Fibroblast of lung (primary cell): ENCODE data around the gene DGKZ. TPM values are rescaled to one million over a fixed set of nuclear protein-coding genes. Genes with fewer than 3 reads are reported as not detected.

Experiments
- DNase-seq, 2 donors: peaks; one replicate each; pipeline versions ENCODE4 v3.0.0 to v3.0.0-alpha.2; 2010; ENCODE audit warnings: low read depth in 2 of 2
- H2AFZ ChIP-seq: 2 replicates; pipeline ENCODE4 v1.5.1; 2012; ENCODE audit warnings: low read length, control low read depth, inconsistent platforms
- H3K27ac ChIP-seq: 2 replicates; pipeline ENCODE4 v1.5.1; 2011; ENCODE audit warnings: low read length, control low read depth; ENCODE audit not compliant: insufficient read depth
- H3K27me3 ChIP-seq: 2 replicates; pipeline ENCODE4 v1.5.1; 2011; ENCODE audit warnings: mild to moderate bottlenecking, low read length; ENCODE audit not compliant: control insufficient read depth, insufficient read depth
- H3K36me3 ChIP-seq: 2 replicates; pipeline ENCODE4 v1.5.1; 2011; ENCODE audit warnings: low read length; ENCODE audit not compliant: control insufficient read depth, insufficient read depth
- H3K4me1 ChIP-seq: 2 replicates; pipeline ENCODE4 v1.5.1; 2011; ENCODE audit warnings: low read length; ENCODE audit not compliant: control insufficient read depth, insufficient read depth; ENCODE audit errors: extremely low read depth
- H3K4me2 ChIP-seq: 2 replicates; pipeline ENCODE4 v1.5.1; 2011; ENCODE audit warnings: low read length, control low read depth; ENCODE audit not compliant: insufficient read depth; ENCODE audit errors: extremely low read depth
- H3K4me3 ChIP-seq, 4 experiments: fragments of 200-600 bp in 1 of 4; sonication (generic) in 1 of 4; replicated peaks in 1 of 4; 2 replicates each; pipeline ENCODE4 v1.5.1; 2011 to 2016; ENCODE audit warnings: low read length in 4 of 4, low read depth in 3 of 4, mild to moderate bottlenecking in 3 of 4, control low read depth in 2 of 4, inconsistent platforms in 1 of 4, mixed read lengths in 1 of 4; ENCODE audit not compliant: insufficient read depth in 1 of 4; ENCODE audit errors: control extremely low read depth in 1 of 4
- H3K79me2 ChIP-seq: 2 replicates; pipeline ENCODE4 v1.5.1; 2012; ENCODE audit warnings: mild to moderate bottlenecking, low read length, inconsistent platforms; ENCODE audit not compliant: control insufficient read depth, insufficient read depth
- H3K9ac ChIP-seq: 2 replicates; pipeline ENCODE4 v1.5.1; 2011; ENCODE audit warnings: mild to moderate bottlenecking, low read length, control low read depth; ENCODE audit not compliant: insufficient read depth
- H3K9me3 ChIP-seq: 2 replicates; pipeline ENCODE4 v1.5.1; 2012; ENCODE audit warnings: low read depth, low read length; ENCODE audit not compliant: control insufficient read depth, insufficient read depth
- H4K20me1 ChIP-seq: 2 replicates; pipeline ENCODE4 v1.5.1; 2011; ENCODE audit warnings: low read length; ENCODE audit not compliant: control insufficient read depth, insufficient read depth; ENCODE audit errors: extremely low read depth
- CTCF ChIP-seq, 2 donors: IDR thresholded peaks in 1 of 2; conservative IDR thresholded peaks in 1 of 2; 1 replicate in 1 of 2; 2 replicates in 1 of 2; pipeline ENCODE4 v1.5.1; 2011 to 2012; ENCODE audit warnings: low read length in 2 of 2, control low read depth in 1 of 2, inconsistent platforms in 1 of 2, low read depth in 1 of 2, mild to moderate bottlenecking in 1 of 2
- EZH2 ChIP-seq: IDR thresholded peaks from 2 replicates; pipeline ENCODE4 v1.5.1; 2012; ENCODE audit warnings: low read length, control low read depth, mild to moderate bottlenecking; ENCODE audit errors: missing control alignments
- polyA plus RNA-seq, 2 donors: library from polyadenylated mRNA; depleted of rRNA in 1 of 2; stranded (reverse) in 1 of 2; unstranded in 1 of 2; fragments of >200 nt; gene quantifications; 2 replicates each; pipeline ENCODE4 v1.2.1, GENCODE V29; 2011 to 2012; ENCODE audit warnings: missing spikeins in 1 of 2
- total RNA-seq: library from RNA; depleted of rRNA; stranded (reverse); fragments of >200 nt; gene quantifications from 2 replicates; pipeline ENCODE4 v1.2.1, GENCODE V29; 2014

Gene DGKZ
- total and polyA plus RNA-seq, 2 donors (not counting 1 experiment from before 2014, with no cell fraction given), result 16.4 to 35.5 TPM

- no peak for TF ChIP-seq CTCF (conservative IDR thresholded peaks at IDR 0.05 in 1 of 2, IDR thresholded peaks at IDR 0.05 in 1 of 2; ENCODE audit: low read depth in 1 of 2, low read length in 2 of 2)
- TF ChIP-seq EZH2, result no peak
- H2AFZ ChIP-seq, result no peak overlapping the region
Observed at GRCh38 chr11:46377290-46377689, 30.0 kb downstream of the DGKZ start.

GRCh38 chr11:46377831-46378230 is 30.6 kb downstream of the DGKZ start:
- no peak for DNase-seq
- no peaks in the 10 kb centered on the region for H3K9me3 ChIP-seq
- no peak overlapping the region for H3K27ac ChIP-seq
- H3K36me3 ChIP-seq, result peaks cover 13% of the 10 kb centered on the region
- no peaks in the 10 kb centered on the region for H4K20me1 ChIP-seq
- H2AFZ ChIP-seq, result no peak overlapping the region
- no peak overlapping the region for H3K4me2 ChIP-seq
- no peak overlapping the region for H3K9ac ChIP-seq
- no peak for TF ChIP-seq EZH2
- no peak for TF ChIP-seq CTCF (conservative IDR thresholded peaks at IDR 0.05 in 1 of 2, IDR thresholded peaks at IDR 0.05 in 1 of 2; ENCODE audit: low read depth in 1 of 2, low read length in 2 of 2)
- H3K79me2 ChIP-seq, result no peaks in the 10 kb centered on the region
- no peaks in the 10 kb centered on the region for H3K27me3 ChIP-seq
- no peak overlapping the region for H3K4me3 ChIP-seq
- peaks cover 9% of the 10 kb centered on the region for H3K4me1 ChIP-seq

More at GRCh38 chr11:46377290-46377689, 30.0 kb downstream of the DGKZ start:
- Histone ChIP-seq H3K4me3 (no peak overlapping the region), H4K20me1 (no peaks in the 10 kb centered on the region), H3K9ac (no peak overlapping the region), H3K9me3 (no peaks in the 10 kb centered on the region), H3K27ac (no peak overlapping the region), H3K27me3 (no peaks in the 10 kb centered on the region), H3K4me2 (no peak overlapping the region), H3K79me2 (no peaks in the 10 kb centered on the region), H3K36me3 (peaks cover 13% of the 10 kb centered on the region), H3K4me1 (peaks cover 6% of the 10 kb centered on the region)
- DNase-seq, result no peak

GRCh38 chr11:46378296-46378695 is 31.0 kb downstream of the DGKZ start:
- no peak for DNase-seq
- Histone ChIP-seq H3K9me3 (no peaks in the 10 kb centered on the region), H3K9ac (no peak overlapping the region), H3K27me3 (no peaks in the 10 kb centered on the region), H3K36me3 (peaks cover 13% of the 10 kb centered on the region), H3K4me3 (no peak overlapping the region), H3K79me2 (no peaks in the 10 kb centered on the region), H3K4me1 (peaks cover 10% of the 10 kb centered on the region), H3K27ac (no peak overlapping the region), H3K4me2 (no peak overlapping the region), H2AFZ (no peak overlapping the region), H4K20me1 (no peaks in the 10 kb centered on the region)
- TF ChIP-seq EZH2 (no peak), CTCF (conservative IDR thresholded peaks at IDR 0.05 in 1 of 2, IDR thresholded peaks at IDR 0.05 in 1 of 2; ENCODE audit: low read depth in 1 of 2, low read length in 2 of 2) (no peak)
